Measurements from ENCODE around the gene NPAS3.

- TF ChIP-seq, protein P1, sequence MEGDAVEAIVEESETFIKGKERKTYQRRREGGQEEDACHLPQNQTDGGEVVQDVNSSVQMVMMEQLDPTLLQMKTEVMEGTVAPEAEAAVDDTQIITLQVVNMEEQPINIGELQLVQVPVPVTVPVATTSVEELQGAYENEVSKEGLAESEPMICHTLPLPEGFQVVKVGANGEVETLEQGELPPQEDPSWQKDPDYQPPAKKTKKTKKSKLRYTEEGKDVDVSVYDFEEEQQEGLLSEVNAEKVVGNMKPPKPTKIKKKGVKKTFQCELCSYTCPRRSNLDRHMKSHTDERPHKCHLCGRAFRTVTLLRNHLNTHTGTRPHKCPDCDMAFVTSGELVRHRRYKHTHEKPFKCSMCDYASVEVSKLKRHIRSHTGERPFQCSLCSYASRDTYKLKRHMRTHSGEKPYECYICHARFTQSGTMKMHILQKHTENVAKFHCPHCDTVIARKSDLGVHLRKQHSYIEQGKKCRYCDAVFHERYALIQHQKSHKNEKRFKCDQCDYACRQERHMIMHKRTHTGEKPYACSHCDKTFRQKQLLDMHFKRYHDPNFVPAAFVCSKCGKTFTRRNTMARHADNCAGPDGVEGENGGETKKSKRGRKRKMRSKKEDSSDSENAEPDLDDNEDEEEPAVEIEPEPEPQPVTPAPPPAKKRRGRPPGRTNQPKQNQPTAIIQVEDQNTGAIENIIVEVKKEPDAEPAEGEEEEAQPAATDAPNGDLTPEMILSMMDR (IDR thresholded peaks at IDR 0.05) = no peak
- no peak for TF ChIP-seq POLR2A (IDR thresholded peaks at IDR 0.05)
Observed at GRCh38 chr14:33347796-33348195, 409.1 kb downstream of the NPAS3 start.

Measured in uterus (tissue), 2 donors.